Activated CD4-positive, alpha-beta T cell treated with anti-CD3 and anti-CD28 coated beads for 36 hours (primary cell): ENCODE data around the gene ARMC3. TPM values are rescaled to one million over a fixed set of nuclear protein-coding genes. Genes with fewer than 3 reads are reported as not detected.

Experiments used
- ATAC-seq: fragments of 200-7000 bp; cut with Tn5 transposase; one replicate; pipeline ENCODE4 v1.10.0; 2021; ENCODE audit warnings: mild to moderate bottlenecking, moderate library complexity
- CTCF ChIA-PET: fragments of 350-600 bp; sonication (Branson Sonifier 250); formaldehyde crosslinking; loops from one replicate; lab custom pipeline; 2021; ENCODE audit warnings: antibody characterized with exemption; lab: Charles Lee
- POLR2A ChIA-PET: fragments of 350-600 bp; sonication (Branson Sonifier 250); formaldehyde crosslinking; loops from one replicate; lab custom pipeline; 2021; ENCODE audit warnings: antibody characterized with exemption, inconsistent platforms; lab: Charles Lee
- DNase-seq: peaks from one replicate; pipeline ENCODE4 v3.0.0-alpha.2; 2020
- H3K27ac Mint-ChIP-seq: one replicate; pipeline ENCODE4 v1.8.0; 2021; ENCODE audit warnings: mixed read lengths
- H3K27me3 Mint-ChIP-seq: one replicate; pipeline ENCODE4 v1.8.0; 2021; ENCODE audit warnings: mixed read lengths
- H3K36me3 Mint-ChIP-seq: one replicate; pipeline ENCODE4 v1.8.0; 2021; ENCODE audit warnings: low read depth, mixed read lengths
- H3K4me1 Mint-ChIP-seq: one replicate; pipeline ENCODE4 v1.8.0; 2021; ENCODE audit warnings: mixed read lengths
- H3K4me3 Mint-ChIP-seq: one replicate; pipeline ENCODE4 v1.8.0; 2021; ENCODE audit warnings: mild to moderate bottlenecking, moderate library complexity, mixed read lengths
- H3K9me3 Mint-ChIP-seq: one replicate; pipeline ENCODE4 v1.8.0; 2021; ENCODE audit warnings: low read depth, mixed read lengths
- intact Hi-C, 2 experiments: fragments of 100-400 bp; cut with DNase I in 1 of 2; cut with micrococcal nuclease in 1 of 2; formaldehyde crosslinking; loops; one replicate each; pipeline versions ENCODE4 v1.14.2 to v1.15.1; 2022 to 2024; cut with DNase I, micrococcal nuclease
- total RNA-seq, 2 experiments: library from RNA; stranded (reverse); gene quantifications; one replicate each; pipeline ENCODE4 v1.2.3, GENCODE V29; 2021

ARMC3 gene
- total RNA-seq, 2 experiments from 2014 or later: not detected

- ChIA-PET POLR2A (no interaction called here), CTCF (no interaction called here)
- ATAC-seq (no peak), DNase-seq (no peak)
- Mint-ChIP-seq H3K27ac (no peak overlapping the region), H3K9me3 (no peaks in the 10 kb centered on the region), H3K36me3 (no peaks in the 10 kb centered on the region), H3K4me1 (no peaks in the 10 kb centered on the region), H3K4me3 (no peak overlapping the region), H3K27me3 (peaks cover 24% of the 10 kb centered on the region)
- intact Hi-C loops: no loop called here
These were observed 152.4 kb downstream of the ARMC3 start for GRCh38 chr10:23080262-23080661.

DNA sequence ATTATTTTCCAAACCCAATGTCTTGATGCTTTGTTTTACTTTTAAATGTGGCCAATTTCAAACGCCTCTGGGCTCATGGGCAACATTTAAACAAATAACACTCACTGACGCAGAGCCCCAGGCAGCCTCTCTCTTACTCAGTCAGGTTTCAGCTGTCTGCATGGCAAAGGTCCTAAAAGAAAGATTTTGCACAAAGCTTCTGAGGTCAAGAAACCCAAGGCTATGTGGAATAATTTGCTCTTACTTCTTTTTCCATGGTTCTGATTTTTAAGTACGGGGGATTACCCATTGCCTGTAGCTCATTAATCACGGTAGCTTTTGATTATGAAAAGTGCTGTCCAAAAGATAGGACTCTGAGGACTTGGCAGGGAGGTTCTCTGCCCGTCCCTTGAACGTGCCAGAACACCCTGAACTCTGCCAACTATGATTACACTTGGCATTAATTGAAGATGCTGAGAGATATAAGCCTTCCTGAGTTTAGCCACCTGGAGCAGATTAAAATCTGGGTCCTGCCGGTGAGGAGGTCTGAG, 153.4 kb downstream of the ARMC3 start:
- no peak overlapping the region for H3K27ac Mint-ChIP-seq
- H3K4me3 Mint-ChIP-seq: no peak overlapping the region
- POLR2A ChIA-PET: no interaction called here
- no peaks in the 10 kb centered on the region for H3K4me1 Mint-ChIP-seq
- no peaks in the 10 kb centered on the region for H3K9me3 Mint-ChIP-seq
- DNase-seq (no peak), ATAC-seq (no peak)
- CTCF ChIA-PET: interaction anchor here (0.7 kb wide), 1 partner anchor 605 kb away, joined by 3 read pairs; no protein-coding TSS in a partner anchor
- no peaks in the 10 kb centered on the region for H3K36me3 Mint-ChIP-seq
- intact Hi-C loops: no loop called here
- peaks cover 20% of the 10 kb centered on the region for H3K27me3 Mint-ChIP-seq

DNA sequence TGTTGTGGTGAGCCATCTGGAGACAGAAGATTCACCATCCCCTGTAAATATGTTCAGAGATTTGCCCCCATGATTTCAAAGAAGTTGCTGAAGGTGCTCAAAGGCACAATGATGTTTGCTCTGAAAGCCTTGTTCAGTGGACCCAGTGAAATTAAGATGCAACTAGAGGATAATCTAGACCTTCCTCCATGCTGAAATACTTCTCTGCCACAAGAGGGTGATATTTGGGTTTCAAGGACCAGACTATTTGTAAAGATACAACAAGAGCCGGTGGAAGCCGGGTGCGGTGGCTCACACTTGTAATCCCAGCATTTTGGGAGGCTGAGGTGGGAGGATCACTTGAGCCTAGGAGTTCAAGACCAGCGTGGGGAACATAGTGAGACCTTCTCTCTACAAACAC, 154.0 kb downstream of the ARMC3 start:
- Mint-ChIP-seq H3K27me3 (peaks cover 17% of the 10 kb centered on the region), H3K36me3 (no peaks in the 10 kb centered on the region)

More for the DNA sequence above, 154.0 kb downstream of the ARMC3 start:
- Mint-ChIP-seq H3K27ac (no peak overlapping the region), H3K4me1 (no peaks in the 10 kb centered on the region), H3K4me3 (no peak overlapping the region), H3K9me3 (no peaks in the 10 kb centered on the region)
- CTCF ChIA-PET: no interaction called here
- intact Hi-C loops: no loop called here
- POLR2A ChIA-PET: no interaction called here
- DNase-seq (no peak), ATAC-seq (no peak)

Other genes with a start within 250 kb of the ARMC3 start
- gene PIP4K2A, start 213.5 kb upstream of the ARMC3 start, total RNA-seq: 100 to 1,000 TPM; 105 to 108 TPM
- 1 to 10 TPM; 8.2 to 9.0 TPM for gene MSRB2, start 167.5 kb downstream of the ARMC3 start, total RNA-seq